ENCODE data around the gene EVA1A. TPM values are rescaled to one million over a fixed set of nuclear protein-coding genes. Genes with fewer than 3 reads are reported as not detected.

The EVA1A gene
- total RNA-seq, 1 experiment from 2014 or later = not detected

DNA sequence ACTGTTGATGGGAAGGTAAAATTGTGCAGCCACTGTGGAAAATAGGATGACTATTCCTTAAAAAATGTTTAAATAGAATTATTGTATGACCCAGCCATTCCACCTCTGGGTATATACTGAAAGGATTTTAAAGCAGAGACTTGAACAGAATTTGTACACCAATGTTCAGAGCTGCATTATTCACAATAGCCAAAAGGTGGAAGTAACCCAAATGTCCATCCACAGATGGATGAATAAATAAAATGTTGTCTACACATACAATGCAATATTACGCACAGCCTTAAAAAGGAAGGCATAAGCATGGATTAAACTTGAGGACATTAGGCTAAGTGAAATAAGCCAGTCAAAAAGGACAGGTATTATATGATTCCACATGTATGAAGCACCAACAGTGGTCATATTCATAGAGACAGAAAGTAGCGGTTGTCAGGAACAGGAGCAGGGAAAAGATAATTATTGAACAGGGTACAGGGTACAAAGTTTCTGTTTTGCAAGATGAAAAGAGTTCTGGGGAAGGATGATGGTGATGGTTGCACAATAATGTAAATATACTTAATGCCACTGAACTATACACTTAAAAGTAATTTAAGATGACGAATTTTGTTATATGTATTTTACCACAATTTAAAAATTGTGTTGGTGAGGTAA, 39.4 kb downstream of the EVA1A start:
- no peak for DNase-seq (ENCODE audit: extremely low read depth, low read depth)

DNA sequence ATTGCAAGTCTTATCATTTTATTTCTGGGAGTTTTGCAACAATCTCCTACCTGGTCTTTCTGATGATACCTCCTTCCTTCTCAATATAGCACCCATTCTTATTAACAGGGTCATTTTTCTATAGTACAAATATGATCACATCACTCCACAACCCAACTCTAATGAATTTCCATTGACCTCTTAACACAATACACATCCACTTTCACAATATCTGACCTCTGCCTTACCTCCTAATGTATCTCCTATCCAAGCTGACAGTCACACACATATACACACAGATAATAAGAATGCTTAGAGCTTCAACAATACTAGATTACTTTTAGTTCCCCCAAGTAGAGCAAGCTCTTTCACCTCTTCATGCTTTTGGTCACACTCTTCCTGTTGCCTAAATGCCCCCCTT, 40.9 kb downstream of the EVA1A start:
- DNase-seq (ENCODE audit: extremely low read depth, low read depth) = no peak

DNA sequence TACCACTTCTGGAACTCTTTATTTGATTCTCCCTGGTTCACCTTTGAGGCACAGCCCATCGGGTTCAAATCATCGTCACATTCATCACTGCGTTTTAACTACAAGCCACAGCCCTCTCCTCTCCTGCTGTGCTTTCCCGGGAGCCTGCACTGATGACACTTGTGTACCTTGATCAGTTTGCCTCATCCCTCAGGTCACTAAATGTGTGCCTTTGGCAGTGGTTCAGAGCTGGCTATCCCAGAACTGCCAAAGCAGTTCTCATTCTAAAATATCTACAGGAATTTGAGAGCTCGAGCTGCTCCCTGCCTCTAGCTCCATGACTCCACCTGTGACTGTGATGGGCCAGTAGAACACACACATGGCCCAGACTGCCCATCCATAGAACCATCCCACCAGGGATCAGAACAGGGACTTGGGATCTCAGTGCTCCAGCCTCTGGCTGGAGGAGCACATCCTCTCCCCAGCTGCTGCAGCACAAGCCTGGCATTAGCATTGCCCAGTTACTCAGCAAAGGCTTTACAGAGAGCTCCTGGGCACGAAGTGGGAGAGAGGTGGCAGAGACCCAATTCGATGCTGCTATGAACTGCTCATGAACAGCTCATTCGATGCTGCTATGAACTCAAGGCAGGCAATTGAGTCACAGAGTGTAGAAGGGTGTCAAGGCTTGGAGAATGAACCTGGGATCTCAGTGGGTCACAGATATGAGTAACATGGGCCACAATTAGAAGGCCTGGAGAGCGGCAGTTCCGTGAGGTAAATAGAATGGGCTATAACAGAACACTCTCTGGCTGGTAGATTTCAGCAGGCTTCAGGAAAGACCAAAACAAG, 41.9 kb downstream of the EVA1A start:
- DNase-seq (ENCODE audit: extremely low read depth, low read depth) = no peak

DNA sequence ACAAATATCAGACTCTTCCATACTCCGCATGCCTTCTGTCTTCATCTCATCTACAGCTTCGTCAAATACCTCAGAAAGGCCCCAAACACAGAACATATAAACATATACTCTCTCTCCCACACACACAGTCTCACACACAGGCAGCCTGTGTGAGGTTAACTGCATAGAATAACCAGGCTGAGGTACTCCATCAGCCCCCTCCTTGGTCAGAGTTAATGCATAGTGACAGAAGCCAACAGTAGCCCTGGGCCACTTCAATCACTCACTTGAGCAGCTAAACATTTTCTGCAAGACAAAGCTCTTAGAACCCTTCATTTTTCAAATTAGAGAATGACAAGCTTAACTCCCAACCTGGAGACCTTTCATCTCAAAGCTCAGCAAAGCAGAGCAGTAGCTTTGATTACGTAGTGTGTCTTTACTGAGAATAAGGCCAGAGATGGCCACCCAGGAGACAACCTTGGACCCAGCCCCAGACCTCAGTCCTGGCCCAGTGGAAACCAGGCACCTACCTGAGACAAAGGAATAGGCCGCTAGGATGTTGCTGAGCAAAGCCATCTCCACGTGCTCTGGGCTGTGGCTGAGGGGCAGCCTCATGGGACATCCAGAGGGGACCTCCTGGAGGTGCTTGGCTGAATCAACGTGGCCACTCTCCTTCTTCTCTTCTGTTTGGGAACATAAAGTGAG, 43.0 kb downstream of the EVA1A start:
- no peak for DNase-seq (ENCODE audit: extremely low read depth, low read depth)

GRCh38 chr2:75516378-75517360, 44.1 kb downstream of the EVA1A start:
- no peak for DNase-seq (ENCODE audit: extremely low read depth, low read depth)

DNA sequence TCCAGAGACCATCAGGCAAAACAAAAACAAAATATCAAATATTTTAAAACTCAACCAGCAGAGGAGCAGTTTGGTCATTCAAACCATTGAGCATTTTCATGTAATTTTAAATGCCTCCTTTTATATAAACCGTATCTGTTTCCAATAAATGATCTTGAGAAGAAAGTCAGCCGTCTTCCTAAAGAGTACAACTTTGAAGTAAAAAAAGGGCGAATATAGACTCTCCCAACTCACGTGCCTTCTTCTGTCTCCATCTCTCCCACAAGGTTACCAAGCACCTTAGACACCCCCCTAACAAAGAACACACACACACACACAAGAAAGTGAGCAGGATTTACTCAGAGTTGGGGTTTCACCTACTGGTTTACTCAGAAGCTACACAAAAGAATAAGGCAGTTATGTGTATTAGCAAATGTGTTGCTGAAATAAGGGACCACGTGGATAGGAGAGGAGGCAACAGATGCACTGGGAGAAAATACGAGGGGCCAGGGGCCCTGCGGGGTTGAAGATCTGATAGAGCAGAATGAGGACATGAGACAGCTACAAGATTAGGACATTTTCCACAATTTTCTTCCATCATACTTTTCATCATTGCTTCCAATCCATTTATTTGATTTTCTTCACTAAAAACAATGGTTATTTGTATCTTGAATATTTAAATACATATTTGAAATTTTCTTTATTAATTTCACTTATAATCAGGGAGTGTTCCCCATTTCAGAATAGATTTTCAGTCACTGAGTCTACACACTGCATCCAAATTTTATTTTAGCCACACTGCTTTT, 45.0 kb downstream of the EVA1A start:
- no peak for DNase-seq (ENCODE audit: extremely low read depth, low read depth)

DNA sequence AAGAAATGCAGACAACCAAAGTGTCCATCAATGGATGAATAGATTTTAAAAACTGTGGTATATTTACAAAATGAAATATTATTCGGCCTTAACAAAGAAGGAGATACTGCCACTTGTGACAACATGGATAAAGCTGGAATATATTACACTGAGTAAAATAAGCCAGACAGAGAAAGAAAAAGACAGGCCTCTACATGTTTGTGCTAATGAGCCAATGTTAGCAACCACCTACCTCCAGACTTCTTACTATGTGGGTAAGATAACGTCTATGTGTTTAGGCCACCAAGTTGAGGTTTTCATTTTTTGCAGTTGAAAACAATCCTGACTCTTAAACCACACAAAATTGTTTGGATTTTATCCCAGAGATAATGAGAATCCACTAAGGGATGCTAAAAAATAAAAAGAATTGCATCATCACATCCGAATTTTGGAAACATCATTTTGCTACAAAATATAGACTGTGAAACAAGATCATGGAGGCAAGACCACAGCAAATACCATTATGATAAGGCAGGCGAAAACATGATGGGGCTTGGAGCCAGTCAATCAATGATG, 47.0 kb downstream of the EVA1A start:
- DNase-seq (ENCODE audit: extremely low read depth, low read depth) = no peak

- no peak for DNase-seq (ENCODE audit: extremely low read depth, low read depth)
Observed at GRCh38 chr2:75512455-75513212, 48.1 kb downstream of the EVA1A start.

- DNase-seq (ENCODE audit: extremely low read depth, low read depth) = no peak
Observed at GRCh38 chr2:75506101-75506697, 54.5 kb downstream of the EVA1A start.

DNA sequence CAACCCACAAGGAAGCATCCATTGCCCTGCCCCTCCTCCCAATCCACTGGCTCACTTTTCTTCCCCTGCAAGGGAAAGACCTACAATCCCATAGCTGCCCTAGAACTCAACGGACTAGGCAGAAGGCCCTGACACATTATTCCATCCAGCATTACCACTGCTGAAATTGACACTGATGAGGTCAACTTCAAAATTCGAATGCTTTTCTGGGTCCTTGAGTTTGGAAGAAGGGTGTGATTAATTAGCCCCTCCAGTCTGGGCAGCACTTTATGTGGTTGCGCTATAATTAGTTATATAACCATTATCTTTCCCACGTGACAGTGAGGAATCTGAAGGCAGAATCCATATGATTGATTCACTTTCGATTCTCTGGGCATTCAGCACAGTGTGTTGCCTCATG, 55.7 kb downstream of the EVA1A start:
- DNase-seq (ENCODE audit: extremely low read depth, low read depth) = no peak

DNA sequence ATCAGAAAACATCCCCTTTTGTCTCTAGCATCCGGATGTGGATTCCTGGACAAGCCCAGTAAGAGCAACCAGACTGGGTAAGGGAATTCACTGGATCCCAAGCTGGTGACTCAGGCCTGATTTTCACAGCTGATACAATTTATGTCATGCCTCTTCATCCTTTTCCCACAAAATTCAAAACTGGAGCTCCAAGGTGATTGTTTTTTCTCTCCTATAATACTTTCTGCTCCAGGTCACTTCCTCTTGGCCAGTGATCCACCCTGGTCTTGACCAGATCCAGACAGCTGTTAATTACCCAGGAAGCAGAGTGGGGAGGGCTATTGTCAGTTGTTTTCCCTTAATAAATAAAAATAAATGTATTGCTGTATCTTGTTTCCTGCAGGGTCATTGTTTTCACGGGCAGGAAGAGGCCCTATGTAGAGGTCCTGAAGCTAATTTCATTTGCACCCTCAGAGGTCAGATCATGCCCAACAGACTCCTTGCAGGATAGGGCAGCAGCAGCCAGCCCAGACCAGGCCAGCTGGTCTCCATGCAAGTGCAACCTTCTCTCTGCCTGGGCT, 57.6 kb downstream of the EVA1A start:
- no peak for DNase-seq (ENCODE audit: extremely low read depth, low read depth)

- no peak for DNase-seq (ENCODE audit: extremely low read depth, low read depth)
Observed at GRCh38 chr2:75500633-75501032, 60.1 kb downstream of the EVA1A start.

DNA sequence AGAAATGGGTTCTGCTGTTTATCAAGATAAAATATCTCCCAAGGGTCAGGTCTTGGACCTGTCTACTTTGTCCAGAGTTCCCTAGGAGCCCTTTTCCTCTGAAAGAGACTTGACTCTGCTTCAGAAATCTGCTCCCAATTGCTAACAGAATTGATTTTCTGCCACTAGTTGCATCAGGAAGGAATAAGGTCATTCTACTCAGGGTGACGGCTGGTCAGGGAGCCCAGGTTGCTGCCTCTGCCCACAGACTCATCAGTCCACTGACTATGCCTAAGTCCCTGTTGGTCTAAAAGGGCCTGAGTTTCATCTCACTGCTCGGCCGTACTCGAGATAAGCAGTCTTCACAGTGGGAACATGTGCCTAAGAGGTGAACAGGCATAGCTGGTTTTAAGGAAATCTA, 61.2 kb downstream of the EVA1A start:
- DNase-seq (ENCODE audit: extremely low read depth, low read depth) = no peak

GRCh38 chr2:75498907-75499306, 61.8 kb downstream of the EVA1A start:
- DNase-seq (ENCODE audit: extremely low read depth, low read depth) = no peak

- no peak for DNase-seq (ENCODE audit: extremely low read depth, low read depth)
Observed at GRCh38 chr2:75497256-75497655, 63.5 kb downstream of the EVA1A start.

DNA sequence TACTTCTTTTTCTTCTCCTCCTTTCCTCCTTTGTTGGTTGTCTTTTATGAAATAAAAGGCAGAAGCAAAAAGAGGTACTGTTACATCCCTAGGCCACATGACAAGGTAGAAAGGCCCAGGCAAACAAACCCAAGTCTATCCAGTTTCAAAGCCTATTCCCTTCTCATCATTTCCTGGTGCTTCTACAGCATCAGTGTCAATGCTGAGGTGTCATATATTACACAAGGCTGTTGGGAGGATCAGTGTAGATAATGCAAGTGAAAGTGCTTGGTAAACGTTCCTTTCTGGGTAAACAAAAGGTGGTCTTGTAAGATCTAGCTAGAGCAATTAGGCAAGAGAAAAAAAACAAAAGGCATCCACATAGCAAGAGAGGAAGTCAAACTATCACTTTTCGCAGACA, 64.9 kb downstream of the EVA1A start:
- no peak for DNase-seq (ENCODE audit: extremely low read depth, low read depth)

- DNase-seq (ENCODE audit: extremely low read depth, low read depth) = no peak
Observed at GRCh38 chr2:75494137-75494769, 66.5 kb downstream of the EVA1A start.

- DNase-seq (ENCODE audit: extremely low read depth, low read depth) = no peak
Observed at GRCh38 chr2:75493230-75493629, 67.5 kb downstream of the EVA1A start.
